ENCODE measurements around the gene MIA3.
"Not testable (repeated sequence)": the region's sequence is repeated elsewhere in the genome, so short reads cannot be mapped to it uniquely, and the experiment has no call there.

MIA3 gene

GRCh38 chr1:222618001-222618879 lies at the start of gene MIA3:
Gene MIA3, plus strand, starts transcription at chr1:222618097. Its CDS starts 14 bp downstream, at chr1:222618111.
- peak; percentile 22 for DNase-seq (ENCODE audit: low spot score)

DNA sequence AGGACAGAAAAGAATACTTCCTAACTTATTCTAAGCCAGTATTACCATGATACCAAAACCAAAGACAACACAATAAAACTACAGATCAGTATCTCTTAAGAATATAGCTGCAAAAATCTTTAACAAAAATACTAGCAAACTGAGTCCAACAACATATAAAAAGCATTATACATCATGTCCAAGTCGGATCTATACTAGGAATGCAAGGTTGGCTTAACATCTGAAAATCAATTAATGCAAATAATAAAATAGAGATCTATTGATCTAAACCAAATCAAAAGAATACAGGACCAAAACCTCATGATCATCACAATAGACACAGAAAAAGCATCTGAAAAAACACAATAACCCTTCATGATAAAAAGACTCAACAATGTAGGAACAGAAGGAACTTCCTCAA lies 47.1 kb upstream of the MIA3 start:
- no peak for DNase-seq (ENCODE audit: low spot score)

DNA sequence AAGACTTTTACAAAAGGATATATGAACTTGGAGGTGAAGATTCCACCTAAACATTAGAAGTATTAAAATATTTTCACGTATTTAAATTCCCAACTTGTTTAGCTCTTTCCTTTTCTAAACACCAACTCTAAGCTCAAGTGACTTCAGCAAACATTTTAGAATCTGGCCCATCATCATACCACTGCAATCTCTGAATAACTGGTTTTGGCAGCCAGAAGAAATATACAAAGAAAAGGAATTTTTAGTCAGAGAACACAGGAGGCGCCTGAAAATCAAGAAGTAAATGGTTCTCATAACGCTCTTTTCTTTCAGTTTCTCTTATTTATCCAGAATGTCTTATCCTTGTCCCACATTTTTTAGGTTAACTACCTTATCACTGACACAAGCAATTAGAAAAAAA lies 38.6 kb upstream of the MIA3 start:
- no peak for DNase-seq (ENCODE audit: low spot score)

- no peak for DNase-seq (ENCODE audit: low spot score)
Observed at GRCh38 chr1:222582099-222582774, 35.7 kb upstream of the MIA3 start.

- no peak for DNase-seq (ENCODE audit: low spot score)
Observed at GRCh38 chr1:222583079-222583478, 34.8 kb upstream of the MIA3 start.

GRCh38 chr1:222586842-222587241 lies 31.1 kb upstream of the MIA3 start:
- DNase-seq (ENCODE audit: low spot score), result no peak

- DNase-seq (ENCODE audit: low spot score), result no peak
Observed at GRCh38 chr1:222588135-222588534, 29.8 kb upstream of the MIA3 start.

DNA sequence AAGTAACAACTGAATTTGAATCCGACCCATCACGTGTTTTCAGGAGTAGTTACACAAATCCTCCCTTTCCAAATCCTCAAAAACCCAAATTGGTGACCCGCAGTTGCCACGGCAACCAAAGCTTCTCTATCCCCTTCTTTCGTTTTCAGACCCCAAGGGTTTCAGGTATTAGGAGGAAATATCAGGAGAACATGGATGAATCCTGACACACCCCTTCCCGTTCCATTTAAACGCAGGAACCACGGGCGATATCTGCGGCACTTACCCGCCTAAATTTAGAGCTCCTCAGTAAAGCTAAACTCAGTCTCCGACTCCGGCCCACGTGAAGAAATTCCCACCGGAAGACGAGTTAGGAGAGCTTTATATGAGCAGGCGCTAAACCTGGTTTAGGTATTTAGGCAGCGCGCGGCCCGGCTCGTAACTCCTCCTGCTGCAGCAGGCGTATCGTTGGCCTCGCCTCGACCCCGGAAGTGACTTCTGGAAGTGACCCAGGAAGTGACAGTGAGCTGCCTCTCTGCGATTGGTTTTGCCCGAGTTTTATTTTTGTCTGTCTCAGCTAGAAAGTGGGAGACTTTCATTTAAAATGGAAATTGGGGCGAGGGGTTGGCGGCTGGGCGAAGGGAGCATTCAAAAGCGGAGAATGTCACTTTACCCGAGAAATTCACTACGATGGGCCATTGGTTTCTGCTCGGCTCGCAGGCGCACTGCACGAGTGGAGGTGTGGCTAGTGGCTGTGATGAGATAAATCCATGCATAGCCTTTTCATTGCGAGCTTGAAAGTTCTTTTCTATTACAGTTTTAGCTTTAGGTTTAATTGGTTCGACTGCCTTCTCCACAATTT lies 28.2 kb upstream of the MIA3 start, which contains the start of gene TAF1A:
Gene TAF1A (minus strand): TSS at position 472 of the 841 bp plus-strand sequence.
- peak; percentile 84 for DNase-seq (ENCODE audit: low spot score)

DNA sequence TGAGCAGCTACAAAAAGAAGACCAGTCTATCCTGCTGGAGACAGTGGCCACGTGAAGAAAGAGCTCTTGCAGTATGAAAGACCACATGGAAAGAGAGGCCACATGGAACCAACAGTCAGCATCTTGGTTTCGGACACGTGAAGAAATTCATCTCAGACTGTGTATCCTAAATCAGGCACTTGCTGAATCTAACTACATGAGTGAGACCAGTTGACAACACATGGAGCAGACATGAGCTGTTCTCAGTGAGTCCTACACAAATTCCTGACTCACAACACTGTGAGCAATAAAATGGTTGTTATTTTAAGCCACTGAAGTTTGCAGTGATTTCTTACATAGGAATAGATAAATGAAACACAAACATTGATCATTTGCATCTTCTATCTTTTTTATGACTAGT lies 25.7 kb upstream of the MIA3 start:
- DNase-seq (ENCODE audit: low spot score), result no peak

- no peak for DNase-seq (ENCODE audit: low spot score)
Observed at GRCh38 chr1:222594789-222595188, 23.1 kb upstream of the MIA3 start.

DNA sequence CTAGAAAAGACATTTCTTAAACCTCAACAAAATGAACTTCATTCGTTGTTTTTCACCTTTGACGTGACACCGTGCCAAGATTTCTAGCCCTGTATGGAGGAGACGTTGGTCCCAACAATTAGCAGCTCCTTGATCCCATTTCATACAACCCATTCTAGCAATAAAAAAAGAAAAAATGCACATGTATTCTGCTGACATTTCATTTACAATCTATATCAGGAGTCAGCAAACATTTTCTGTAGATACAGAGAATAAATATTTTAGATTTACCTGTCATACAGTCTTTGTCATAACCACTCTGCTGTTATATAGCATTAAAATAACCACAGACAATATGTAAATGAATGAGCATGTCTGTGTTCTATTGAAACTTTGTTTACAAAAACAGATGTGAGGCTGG lies 21.2 kb upstream of the MIA3 start:
- DNase-seq (ENCODE audit: low spot score), result no peak

GRCh38 chr1:222600281-222600680 lies 17.6 kb upstream of the MIA3 start:
- DNase-seq (ENCODE audit: low spot score), result no peak

DNA sequence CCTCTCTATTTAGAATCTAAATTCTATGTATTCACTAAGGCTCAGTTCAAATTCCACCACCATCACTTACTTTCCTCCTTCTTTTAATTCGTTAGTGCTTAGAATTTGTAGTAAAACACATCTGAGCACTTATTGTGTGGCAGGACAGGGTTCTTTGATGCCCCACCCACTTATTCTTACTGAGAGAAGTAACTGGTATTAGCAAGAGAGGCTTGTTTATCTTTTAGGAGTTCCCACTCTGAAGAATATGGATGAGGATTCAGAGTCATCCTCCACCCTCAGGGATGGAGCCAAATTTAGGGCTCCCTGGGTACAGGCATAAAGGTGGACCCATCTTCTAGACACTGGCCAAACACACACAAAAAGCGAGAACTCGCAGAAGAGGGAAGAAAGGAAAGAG lies 16.6 kb upstream of the MIA3 start:
- no peak for DNase-seq (ENCODE audit: low spot score)

DNA sequence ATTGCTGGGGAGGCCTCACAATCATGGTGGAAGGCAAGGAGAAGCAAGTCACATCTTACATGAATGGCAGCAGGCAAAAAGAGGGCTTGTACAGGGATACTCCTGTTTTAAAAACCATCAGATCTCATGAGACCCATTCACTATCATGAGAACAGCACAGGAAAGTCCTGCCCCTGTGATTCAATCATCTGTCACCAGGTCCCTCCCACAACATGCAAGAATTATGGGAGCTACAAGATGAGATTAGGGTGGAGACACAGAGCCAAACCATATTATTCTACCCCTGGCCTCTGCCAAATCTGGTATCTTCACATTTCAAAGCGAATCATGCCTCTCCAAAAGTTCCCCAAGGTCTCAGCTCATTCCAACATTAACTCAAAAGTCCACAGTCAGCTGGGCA lies 11.1 kb upstream of the MIA3 start:
- DNase-seq (ENCODE audit: low spot score), result no peak

- DNase-seq (ENCODE audit: low spot score), result not testable (repeated sequence)
Observed at GRCh38 chr1:222609111-222609510, 8.8 kb upstream of the MIA3 start.

DNA sequence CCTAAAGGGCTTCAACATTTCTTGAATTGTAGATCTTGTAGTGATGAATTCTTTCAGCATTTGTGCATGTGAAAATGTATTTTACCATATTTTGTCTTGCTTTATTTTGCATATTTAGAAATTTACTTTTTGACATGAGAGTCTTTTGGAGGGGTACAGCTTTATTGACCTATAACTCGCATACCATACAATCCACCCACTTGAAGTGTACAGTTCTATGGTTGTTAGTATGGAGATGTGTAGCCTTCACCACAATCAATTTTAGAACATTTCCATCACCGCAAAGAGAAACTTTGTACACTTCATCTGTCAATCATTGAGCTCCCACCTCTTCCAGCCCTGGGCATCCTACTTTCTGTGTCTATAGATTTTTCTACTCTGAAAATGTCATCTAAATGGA lies 7.2 kb upstream of the MIA3 start:
- no peak for DNase-seq (ENCODE audit: low spot score)

DNA sequence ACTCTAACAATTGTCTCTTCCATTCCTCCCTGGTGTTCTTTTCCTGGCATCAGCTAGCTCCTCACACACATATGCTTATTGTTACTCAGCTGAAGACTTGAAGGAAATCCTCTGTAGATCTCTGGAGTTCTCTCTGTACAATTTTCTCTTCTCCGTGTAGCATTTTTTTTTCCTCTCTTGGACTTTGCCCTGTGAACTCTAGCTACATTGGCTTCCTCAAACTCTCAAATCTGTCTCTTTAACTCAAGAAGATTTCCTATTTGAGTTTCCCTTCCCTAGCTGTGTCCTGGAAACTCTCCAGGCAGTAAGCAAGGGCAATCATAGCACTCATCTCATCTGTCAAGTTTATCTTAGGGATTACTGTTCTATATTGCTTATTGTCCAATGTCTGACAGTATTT lies 4.3 kb upstream of the MIA3 start:
- no peak for DNase-seq (ENCODE audit: low spot score)

DNA sequence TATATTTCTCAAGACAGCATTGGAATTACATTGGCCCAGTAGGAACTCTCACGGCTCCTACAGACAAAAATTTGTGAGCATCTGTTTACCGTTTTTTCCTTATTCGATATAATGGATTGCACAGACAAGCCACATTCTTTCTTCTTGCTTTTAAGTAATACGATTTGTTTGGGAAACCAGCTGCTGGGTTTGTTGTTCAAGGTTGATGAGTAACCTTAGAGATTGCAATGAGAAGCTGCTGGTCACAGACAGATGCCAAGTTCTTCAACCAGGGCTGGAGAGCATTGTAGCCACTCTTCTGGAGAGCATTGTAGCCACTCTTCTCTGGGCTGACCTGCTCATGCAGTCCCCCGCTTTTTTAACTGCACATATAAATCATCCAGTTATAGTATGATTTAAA lies 1.4 kb upstream of the MIA3 start:
- DNase-seq (ENCODE audit: low spot score), result no peak

DNA sequence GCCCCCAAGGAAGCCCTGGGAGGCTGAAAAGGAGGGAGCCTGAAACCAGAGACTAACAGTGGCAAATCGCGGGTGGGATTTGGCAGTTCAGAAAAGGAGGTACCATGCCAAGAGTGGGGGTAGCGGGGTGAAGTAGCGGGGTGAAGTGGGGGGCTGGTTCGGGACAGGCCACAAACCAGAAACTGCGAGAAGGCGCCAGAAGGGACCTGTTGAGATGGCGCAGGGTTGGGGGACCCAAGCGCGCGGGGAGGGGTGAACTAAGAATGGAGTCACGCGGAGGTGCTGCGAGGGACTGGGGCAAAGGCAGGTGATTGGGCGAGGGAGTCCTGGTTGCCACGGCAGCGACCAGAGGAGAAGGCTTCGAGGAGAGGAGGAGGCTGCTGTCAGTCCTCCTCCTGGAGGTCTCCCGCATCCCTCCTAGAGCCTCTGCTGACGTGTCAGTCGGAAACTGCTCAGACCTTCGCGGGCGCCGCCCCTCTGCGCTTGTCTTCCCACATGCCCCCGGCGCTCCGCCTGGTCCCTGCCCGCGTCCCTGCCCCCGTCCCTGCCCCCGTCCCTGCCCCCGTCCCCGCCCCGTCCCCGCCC lies 438 bp upstream of the MIA3 start:
- peak; percentile 94 for DNase-seq (ENCODE audit: low spot score)

GRCh38 chr1:222618880-222619596 lies 1.1 kb downstream of the MIA3 start:
- no peak for DNase-seq (ENCODE audit: low spot score)

- no peak for DNase-seq (ENCODE audit: low spot score)
Observed at GRCh38 chr1:222620566-222620965, 2.7 kb downstream of the MIA3 start.

All from CD4-positive, alpha-beta T cell treated with Interleukin-15 for 4 hours (primary cell).